AG09309 (cell line): Measurements from ENCODE around the gene EDEM3.
"Not testable (repeated sequence)": the region's sequence is repeated elsewhere in the genome, so short reads cannot be mapped to it uniquely, and the experiment has no call there.

Source experiments
- DNase-seq: peaks from one replicate; pipeline ENCODE4 v3.0.0-alpha.2; 2010; ENCODE audit warnings: low read depth
- H3K4me3 ChIP-seq: 2 replicates; pipeline ENCODE4 v1.5.1; 2011; ENCODE audit warnings: mild to moderate bottlenecking, low read depth, low read length, moderate library complexity; ENCODE audit not compliant: control insufficient read depth
- CTCF ChIP-seq: IDR thresholded peaks from 2 replicates; pipeline ENCODE4 v1.5.1; 2011; ENCODE audit warnings: mild to moderate bottlenecking, low read depth, low read length, inconsistent platforms; ENCODE audit not compliant: insufficient read depth, control insufficient read depth; ENCODE audit errors: missing control alignments

EDEM3 gene

GRCh38 chr1:184770181-184770979, 15.7 kb upstream of the EDEM3 start:
- no peak for DNase-seq
- H3K4me3 ChIP-seq = no peak overlapping the region
- TF ChIP-seq CTCF = no peak

- no peak for TF ChIP-seq CTCF
- DNase-seq = no peak
- no peak overlapping the region for H3K4me3 ChIP-seq
Observed at GRCh38 chr1:184769241-184769640, 14.6 kb upstream of the EDEM3 start.

- H3K4me3 ChIP-seq = no peak overlapping the region
- no peak for DNase-seq
- no peak for TF ChIP-seq CTCF
Observed at GRCh38 chr1:184768467-184768866, 13.8 kb upstream of the EDEM3 start.

GRCh38 chr1:184767591-184767990, 12.9 kb upstream of the EDEM3 start:
- no peak overlapping the region for H3K4me3 ChIP-seq
- DNase-seq = no peak
- no peak for TF ChIP-seq CTCF

GRCh38 chr1:184764483-184764882, 9.8 kb upstream of the EDEM3 start:
- no peak for DNase-seq
- H3K4me3 ChIP-seq = no peak overlapping the region
- TF ChIP-seq CTCF = no peak

GRCh38 chr1:184763520-184763919, 8.9 kb upstream of the EDEM3 start:
- not testable (repeated sequence) for H3K4me3 ChIP-seq, DNase-seq

- TF ChIP-seq CTCF = no peak
- DNase-seq = no peak
- H3K4me3 ChIP-seq = no peak overlapping the region
Observed at GRCh38 chr1:184761969-184762485, 7.4 kb upstream of the EDEM3 start.
